Pulmonary artery endothelial cell (primary cell): ENCODE results near the gene CIAPIN1. TPM values are rescaled to one million over a fixed set of nuclear protein-coding genes. Genes with fewer than 3 reads are reported as not detected.
"Not testable (repeated sequence)": the region's sequence is repeated elsewhere in the genome, so short reads cannot be mapped to it uniquely, and the experiment has no call there.

Experiments
- DNase-seq: peaks from one replicate; pipeline ENCODE4 v3.0.0-alpha.2; 2011; ENCODE audit warnings: low read depth, low spot score
- total RNA-seq: library from RNA; depleted of rRNA; stranded (reverse); fragments of >200 nt; gene quantifications from 2 replicates; pipeline ENCODE4 v1.2.3, GENCODE V29; 2014

Gene CIAPIN1
- total RNA-seq, 1 donor from 2014 or later: 80.8 TPM

GRCh38 chr16:57440551-57440950 lies 6.6 kb downstream of the CIAPIN1 start:
- not testable (repeated sequence) for DNase-seq

GRCh38 chr16:57439947-57440346 lies 7.2 kb downstream of the CIAPIN1 start:
- DNase-seq: not testable (repeated sequence)

DNA sequence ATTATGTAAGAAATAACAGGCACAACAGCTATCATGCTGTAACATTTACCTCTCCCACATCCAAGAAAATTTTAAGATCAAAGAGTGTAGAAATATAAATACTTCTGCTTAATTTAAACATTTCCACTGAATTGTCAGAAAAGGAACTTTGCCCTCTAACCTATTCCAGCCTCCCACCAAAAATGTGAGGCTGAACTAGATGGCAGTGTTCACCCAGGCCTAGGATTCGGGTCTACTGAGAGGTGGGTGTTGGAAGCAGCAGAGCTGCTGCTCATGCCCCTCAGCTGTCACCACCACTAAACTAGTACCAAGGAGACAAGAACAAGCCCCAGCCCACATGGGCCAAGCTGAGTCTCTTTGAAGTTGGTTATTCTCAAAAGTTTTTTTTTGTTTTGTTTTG lies 11.3 kb downstream of the CIAPIN1 start:
- DNase-seq: no peak

DNA sequence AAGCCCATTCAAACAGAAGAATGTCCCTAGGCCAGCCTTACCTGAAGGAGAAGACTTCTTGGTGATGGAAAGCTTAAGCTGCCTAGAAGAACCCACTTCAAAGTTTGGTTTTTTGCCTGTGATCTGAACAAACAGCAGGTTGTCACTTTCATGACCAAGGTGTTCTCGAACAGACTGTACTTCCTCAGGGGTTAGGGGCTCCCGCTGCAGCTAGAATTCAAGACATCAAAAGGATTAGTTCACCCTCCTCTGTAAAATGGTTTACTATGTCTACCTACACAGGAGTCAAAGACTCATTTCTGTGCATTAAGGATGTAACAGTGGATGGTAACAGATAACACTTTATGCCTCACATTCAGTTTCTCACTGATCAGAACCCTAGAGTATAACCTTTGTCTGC lies 13.2 kb downstream of the CIAPIN1 start:
- no peak for DNase-seq

- DNase-seq: no peak
Measured at GRCh38 chr16:57432989-57433388, 14.2 kb downstream of the CIAPIN1 start.

DNA sequence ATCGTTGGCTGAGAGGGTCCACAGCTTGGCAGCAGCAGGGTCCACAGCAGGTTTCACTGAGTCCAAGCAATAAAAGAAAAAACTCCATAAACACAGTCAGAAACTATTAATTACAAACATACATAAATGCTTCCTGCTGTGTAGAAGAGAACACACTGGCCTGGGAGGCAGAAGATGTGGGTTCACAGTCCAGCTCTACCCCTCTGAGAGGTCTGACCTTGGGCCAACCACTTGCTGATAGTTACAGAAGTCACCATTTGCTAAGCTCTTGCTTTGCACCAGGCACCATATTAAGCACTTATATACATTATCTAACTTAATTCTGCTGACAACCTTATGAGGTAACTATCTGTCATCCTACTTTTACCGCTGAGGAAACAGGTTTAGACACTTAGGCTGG lies 14.7 kb downstream of the CIAPIN1 start:
- DNase-seq: no peak

DNA sequence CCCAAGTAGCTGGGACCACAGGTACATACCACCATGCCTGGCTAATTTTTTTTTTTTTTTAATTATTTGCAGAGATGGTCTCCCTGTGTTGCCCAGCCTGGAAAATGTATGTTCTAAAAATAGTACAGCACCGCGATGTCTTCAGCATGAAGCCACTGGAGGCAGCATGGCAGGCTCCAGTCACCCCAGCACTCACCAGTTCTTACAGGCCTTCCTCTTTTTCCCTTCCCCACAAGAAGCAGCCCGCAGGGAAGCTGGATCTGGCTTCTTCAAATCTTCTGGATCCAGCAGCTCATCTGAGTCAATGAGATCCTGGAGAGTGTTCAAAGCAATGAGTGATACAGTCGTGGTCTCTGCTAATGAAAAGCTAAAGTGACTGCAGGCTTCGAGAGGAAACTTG lies 16.2 kb downstream of the CIAPIN1 start:
- DNase-seq: no peak

DNA sequence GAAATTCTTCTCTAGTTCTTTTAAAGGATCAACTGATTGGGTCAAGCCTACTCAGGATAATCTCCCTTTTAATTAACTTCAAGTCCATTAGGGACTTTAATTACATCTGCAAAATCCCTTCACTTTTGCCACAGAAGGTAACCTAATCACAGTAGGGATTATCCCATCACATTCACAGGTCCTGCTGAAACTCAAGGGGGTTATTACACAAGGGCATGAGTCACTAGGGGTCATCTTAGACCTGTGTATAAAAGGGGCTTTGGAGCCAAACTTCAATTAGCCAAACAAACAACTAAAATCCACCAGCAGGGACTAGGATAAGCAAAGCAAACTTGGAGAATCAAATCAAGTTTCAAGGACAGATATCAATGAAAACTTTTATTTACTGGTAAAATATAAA lies 19.4 kb downstream of the CIAPIN1 start:
- no peak for DNase-seq

DNA sequence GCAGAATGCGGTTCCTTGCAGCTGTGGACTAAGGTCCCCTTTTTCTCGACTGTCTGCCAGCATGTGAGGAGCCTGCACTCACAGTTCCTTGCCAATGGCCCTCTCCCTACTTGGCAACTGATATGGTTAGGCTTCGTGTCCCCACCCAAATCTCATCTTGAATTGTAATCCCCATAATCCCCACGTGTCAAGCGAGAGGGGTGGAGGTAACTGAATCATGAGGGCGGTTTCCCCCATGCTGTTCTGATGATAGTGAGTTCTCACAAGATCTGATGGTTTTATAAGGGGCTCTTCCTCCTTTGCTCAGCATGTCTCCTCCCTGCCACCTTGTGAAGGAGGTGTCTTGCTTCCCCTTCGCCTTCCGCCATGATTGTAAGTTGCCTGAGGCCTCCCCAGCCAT lies 19.9 kb downstream of the CIAPIN1 start:
- DNase-seq: no peak

GRCh38 chr16:57426356-57426755 lies 20.8 kb downstream of the CIAPIN1 start:
- DNase-seq: no peak

DNA sequence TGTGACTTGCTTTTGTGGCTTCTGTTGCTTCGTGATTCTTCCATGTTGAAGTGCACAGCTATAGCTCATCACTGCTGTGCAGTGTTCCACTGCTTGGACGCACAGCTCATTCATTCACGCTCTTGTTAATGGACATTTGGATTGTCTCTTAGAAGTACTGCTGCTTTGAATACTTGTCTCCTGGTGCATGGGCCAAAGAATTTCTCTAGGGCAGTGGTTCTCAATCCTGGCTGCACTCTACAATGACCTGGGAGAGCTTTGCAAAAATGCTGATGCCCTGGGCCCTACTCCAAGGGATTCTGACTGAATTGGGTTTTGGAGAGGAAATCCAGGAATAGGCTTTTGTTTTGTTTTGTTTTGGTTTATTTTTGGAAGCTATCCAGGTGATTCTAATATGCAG lies 22.6 kb downstream of the CIAPIN1 start:
- no peak for DNase-seq

- no peak for DNase-seq
Measured at GRCh38 chr16:57423152-57423551, 24.0 kb downstream of the CIAPIN1 start.

GRCh38 chr16:57422026-57422944 lies 24.9 kb downstream of the CIAPIN1 start:
- no peak for DNase-seq

GRCh38 chr16:57419506-57419905 lies 27.7 kb downstream of the CIAPIN1 start:
- no peak for DNase-seq

DNA sequence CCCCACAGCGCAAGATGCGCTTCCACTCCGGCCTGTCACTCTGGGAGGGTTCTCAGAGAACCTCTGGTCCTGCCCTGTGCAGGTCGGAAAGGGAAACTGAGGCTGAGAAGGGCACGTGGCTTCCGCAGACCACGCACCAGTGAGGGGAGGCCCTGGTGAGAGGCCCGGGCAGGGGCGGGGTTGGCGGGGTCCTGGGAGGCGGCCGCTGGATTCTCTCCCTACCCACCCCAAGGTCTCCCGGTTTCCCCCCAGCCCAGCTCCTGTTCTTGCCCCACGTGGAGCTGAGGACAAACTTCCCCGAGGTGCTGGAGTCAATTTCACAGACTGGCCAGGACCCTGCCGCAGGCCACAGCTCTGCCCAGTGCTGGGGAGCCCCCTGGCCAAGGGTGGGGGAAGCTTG lies 31.1 kb downstream of the CIAPIN1 start:
- DNase-seq: no peak

- DNase-seq: no peak
Measured at GRCh38 chr16:57413733-57414132, 33.5 kb downstream of the CIAPIN1 start.

DNA sequence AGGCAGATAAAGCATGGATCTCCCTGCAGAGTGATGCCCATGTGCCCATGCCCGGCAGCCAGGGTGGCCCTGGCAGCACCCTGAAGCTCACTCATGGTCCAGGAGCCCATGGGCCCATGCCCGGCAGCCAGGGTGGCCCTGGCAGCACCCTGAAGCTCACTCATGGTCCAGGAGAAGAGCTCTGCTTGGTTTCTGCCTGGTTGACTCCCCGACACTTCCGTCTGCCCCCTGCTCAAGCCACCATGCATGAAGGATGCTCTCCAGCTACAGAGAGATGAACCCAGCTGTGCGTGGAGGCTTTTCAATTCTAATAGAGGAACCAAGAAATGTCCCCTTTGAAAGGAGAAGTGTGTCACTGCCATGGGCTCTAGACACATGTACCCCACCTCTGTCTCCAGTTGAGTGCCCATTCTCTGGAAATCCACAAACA lies 33.9 kb downstream of the CIAPIN1 start:
- DNase-seq: no peak

- no peak for DNase-seq
Measured at GRCh38 chr16:57412584-57412983, 34.6 kb downstream of the CIAPIN1 start.

- no peak for DNase-seq
Measured at GRCh38 chr16:57411362-57411976, 35.7 kb downstream of the CIAPIN1 start.

GRCh38 chr16:57409870-57410587 lies 37.2 kb downstream of the CIAPIN1 start:
- no peak for DNase-seq

- DNase-seq: no peak
Measured at GRCh38 chr16:57409065-57409464, 38.1 kb downstream of the CIAPIN1 start.
